ENCODE data around the gene SRSF5.
"Not testable (repeated sequence)": the region's sequence is repeated elsewhere in the genome, so short reads cannot be mapped to it uniquely, and the experiment has no call there.

SRSF5 gene

GRCh38 chr14:69808919-69809808 lies 42.2 kb downstream of the SRSF5 start:
- no peak for FAIRE-seq

DNA sequence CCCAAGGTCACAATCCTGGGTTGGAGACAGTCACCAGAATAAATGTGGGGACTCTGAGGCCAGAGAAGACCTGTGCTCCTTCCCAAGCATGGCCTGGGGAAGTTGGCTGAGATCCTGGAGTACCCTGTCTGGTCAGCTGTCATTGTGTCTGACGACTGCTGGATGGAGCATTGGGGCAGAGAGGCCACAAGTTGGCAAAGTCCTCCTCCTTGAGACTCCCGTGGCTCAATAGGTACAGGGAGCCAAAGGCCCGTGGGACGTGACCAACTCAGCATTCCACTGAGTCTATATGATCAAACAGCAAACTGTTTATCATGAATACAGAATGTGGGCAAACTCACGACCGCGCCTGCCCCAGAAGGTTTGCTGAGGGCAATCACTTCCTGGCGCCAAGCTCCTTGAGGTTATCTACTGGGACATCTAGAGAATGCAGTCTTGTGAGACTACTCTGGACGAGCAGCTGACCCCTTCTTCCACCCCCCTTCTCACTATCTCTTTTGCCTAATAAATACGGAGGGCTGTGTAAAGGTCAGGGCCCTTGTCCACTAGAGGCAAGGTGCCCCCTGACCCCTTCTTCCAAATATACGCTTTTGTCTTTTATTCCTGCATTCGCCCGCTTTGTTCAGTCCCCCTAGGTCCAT lies 44.4 kb downstream of the SRSF5 start:
- FAIRE-seq, result no peak

DNA sequence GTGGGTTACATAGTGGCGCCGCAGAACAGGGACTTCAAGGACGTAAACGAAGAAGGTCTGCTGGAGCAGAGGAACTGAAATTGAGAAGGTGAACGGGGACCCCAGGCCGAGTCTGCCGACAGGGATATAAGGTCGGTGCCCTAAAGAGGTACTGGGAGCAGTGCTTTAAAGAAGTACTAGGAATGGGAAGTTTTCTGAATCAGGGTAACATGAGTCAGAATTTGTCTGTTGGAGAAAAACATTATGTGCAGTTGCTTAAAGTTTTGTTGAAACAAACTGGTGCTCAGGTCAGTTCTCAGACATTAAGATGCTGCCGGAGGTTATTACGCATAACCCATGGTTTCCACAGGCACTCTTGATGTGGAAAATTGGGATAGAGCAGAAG lies 44.9 kb downstream of the SRSF5 start:
- FAIRE-seq, result no peak

GRCh38 chr14:69812711-69813110 lies 45.8 kb downstream of the SRSF5 start:
- FAIRE-seq, result no peak

DNA sequence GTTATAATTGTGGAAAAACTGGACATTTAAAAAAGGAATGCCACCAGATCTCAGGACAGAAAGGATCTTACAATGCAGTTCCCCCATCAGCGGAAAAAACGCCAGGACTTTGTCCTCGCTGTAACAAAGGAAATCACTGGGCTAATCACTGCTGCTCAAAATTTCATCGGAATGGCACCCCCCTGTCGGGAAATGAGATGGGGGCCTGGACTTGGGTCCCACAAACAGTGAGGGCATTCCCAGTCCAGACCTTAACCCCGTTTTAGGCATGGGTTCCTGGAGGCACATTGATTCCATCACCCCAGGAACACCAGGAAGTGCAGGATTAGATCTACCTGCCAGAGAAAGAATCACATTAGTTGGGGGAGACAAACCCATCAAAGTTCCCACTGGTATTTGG lies 46.4 kb downstream of the SRSF5 start:
- not testable (repeated sequence) for FAIRE-seq

DNA sequence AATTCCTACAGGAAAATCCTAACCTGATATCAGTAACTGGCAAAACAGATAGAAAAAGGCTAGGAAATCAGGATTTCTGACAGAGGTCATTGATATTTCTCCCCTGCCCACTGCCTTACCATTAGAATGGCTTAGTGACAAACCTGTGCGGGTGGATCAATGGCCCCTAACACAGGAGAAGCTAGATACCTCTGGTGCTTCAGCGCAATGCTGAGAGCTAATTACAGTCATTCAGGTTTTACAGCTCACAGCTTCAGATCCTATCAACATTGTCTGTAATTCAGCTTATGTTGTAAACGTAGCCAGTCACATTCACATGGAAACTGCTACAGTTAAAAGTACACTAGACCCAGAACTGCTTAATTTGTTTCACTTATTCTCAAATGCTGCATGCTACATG lies 47.5 kb downstream of the SRSF5 start:
- no peak for FAIRE-seq

- FAIRE-seq, result no peak
Measured at GRCh38 chr14:69815556-69815955, 48.6 kb downstream of the SRSF5 start.

GRCh38 chr14:69816216-69816615 lies 49.3 kb downstream of the SRSF5 start:
- no peak for FAIRE-seq

DNA sequence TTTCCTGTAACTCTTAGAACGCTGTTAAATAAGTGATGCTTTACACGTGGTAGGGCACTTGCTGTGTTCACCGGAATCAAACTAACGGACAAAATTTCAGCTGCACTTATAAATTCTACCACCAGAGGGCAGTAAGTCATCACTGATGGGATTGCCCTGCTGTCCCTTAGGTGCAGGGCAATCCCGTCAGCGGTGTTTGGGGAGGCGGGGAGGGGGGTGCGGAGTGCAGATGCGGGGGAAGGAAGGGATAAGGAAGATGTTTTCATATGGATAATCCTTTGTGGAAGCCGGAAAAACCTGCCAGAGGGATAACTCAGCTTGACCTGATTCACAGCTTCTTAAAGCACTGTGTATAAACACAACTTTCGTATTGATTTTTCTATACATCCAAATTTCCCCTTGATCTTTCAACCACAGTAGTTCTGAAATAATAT lies 51.8 kb downstream of the SRSF5 start:
- peak; percentile 87 for FAIRE-seq

DNA sequence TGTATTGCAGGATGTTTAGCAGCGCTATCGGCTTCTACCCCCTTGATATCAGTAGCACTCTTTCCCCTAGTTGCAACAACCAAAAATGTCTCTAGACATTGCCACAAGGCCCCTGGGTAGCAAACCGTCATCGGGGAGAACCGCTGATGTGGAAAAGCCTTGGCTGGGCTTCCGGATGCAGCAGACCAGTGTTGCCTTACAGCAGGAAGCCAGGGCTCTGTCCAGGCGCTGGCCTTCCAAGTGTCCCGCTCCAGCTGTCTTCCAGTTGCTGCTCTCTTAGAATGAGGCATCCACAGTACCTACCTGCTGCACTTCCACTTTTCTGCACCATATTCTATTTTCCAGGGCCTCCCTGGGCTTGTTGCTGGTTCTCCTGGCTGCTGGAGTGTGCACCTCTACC lies 52.7 kb downstream of the SRSF5 start:
- FAIRE-seq, result no peak

- no peak for FAIRE-seq
Measured at GRCh38 chr14:69820991-69821390, 54.0 kb downstream of the SRSF5 start.

All from A204.1 (cell line).